ENCODE results near the gene BEND5. TPM values are rescaled to one million over a fixed set of nuclear protein-coding genes. Genes with fewer than 3 reads are reported as not detected.

BEND5 gene
- total RNA-seq = 1 to 10 TPM; 6.3 to 6.7 TPM

- H3K27ac Mint-ChIP-seq = peak within 1 kb of the TSS; percentile 67
- peak; percentile 89 for ATAC-seq
- peaks cover 8% of the 10 kb centered on the region for H3K36me3 Mint-ChIP-seq (ENCODE audit: low read depth)
- POLR2A ChIA-PET = no interaction called here
- H3K27me3 Mint-ChIP-seq (ENCODE audit: low read depth) = peaks cover 8% of the 10 kb centered on the region
- peak; percentile 68 for DNase-seq
- no peaks in the 10 kb centered on the region for H3K9me3 Mint-ChIP-seq (ENCODE audit: insufficient read depth)
- H3K4me1 Mint-ChIP-seq (ENCODE audit: low read depth) = peaks cover 15% of the 10 kb centered on the region
- peak within 1 kb of the TSS; percentile 85 for H3K4me3 Mint-ChIP-seq
- CTCF ChIA-PET = interaction anchor here (1.0 to 1.7 kb wide), 2 partner anchors 14 to 79 kb away, joined by 3 to 6 read pairs; no protein-coding TSS in a partner anchor
These were observed at the start of gene BEND5 for GRCh38 chr1:48776393-48777218. BEND5 (minus strand) TSS chr1:48776891; CDS start chr1:48776831, 60 bp downstream.

- CTCF ChIA-PET = no interaction called here
- Mint-ChIP-seq H3K27ac (no peak overlapping the region), H3K36me3 (ENCODE audit: low read depth) (no peaks in the 10 kb centered on the region), H3K4me3 (no peak overlapping the region), H3K9me3 (ENCODE audit: insufficient read depth) (no peaks in the 10 kb centered on the region), H3K4me1 (ENCODE audit: low read depth) (no peaks in the 10 kb centered on the region), H3K27me3 (ENCODE audit: low read depth) (peaks cover 3% of the 10 kb centered on the region)
- ATAC-seq = no peak
- no peak for DNase-seq
- POLR2A ChIA-PET = no interaction called here
These were observed 46.5 kb upstream of the BEND5 start for GRCh38 chr1:48823168-48823567.

- H3K9me3 Mint-ChIP-seq (ENCODE audit: insufficient read depth) = no peaks in the 10 kb centered on the region
- H3K27me3 Mint-ChIP-seq (ENCODE audit: low read depth) = peaks cover 3% of the 10 kb centered on the region
- no peaks in the 10 kb centered on the region for H3K4me1 Mint-ChIP-seq (ENCODE audit: low read depth)
- CTCF ChIA-PET = interaction anchor here (2.2 kb wide), 1 partner anchor 143 kb away, joined by 7 read pairs; no protein-coding TSS in a partner anchor
- POLR2A ChIA-PET = no interaction called here
- no peak overlapping the region for H3K27ac Mint-ChIP-seq
- no peaks in the 10 kb centered on the region for H3K36me3 Mint-ChIP-seq (ENCODE audit: low read depth)
- ATAC-seq (no peak), DNase-seq (no peak)
- H3K4me3 Mint-ChIP-seq = no peak overlapping the region
These were observed 43.8 kb upstream of the BEND5 start for GRCh38 chr1:48820491-48820890.

GRCh38 chr1:48817505-48818114, 40.9 kb upstream of the BEND5 start:
- Mint-ChIP-seq H3K4me3 (no peak overlapping the region), H3K9me3 (ENCODE audit: insufficient read depth) (no peaks in the 10 kb centered on the region), H3K27ac (no peak overlapping the region), H3K36me3 (ENCODE audit: low read depth) (no peaks in the 10 kb centered on the region), H3K27me3 (ENCODE audit: low read depth) (peaks cover 7% of the 10 kb centered on the region), H3K4me1 (ENCODE audit: low read depth) (no peaks in the 10 kb centered on the region)
- ATAC-seq (no peak), DNase-seq (peak; percentile 23)
- POLR2A ChIA-PET = no interaction called here
- CTCF ChIA-PET = interaction anchor here (0.9 to 1.8 kb wide), 5 partner anchors 119 to 245 kb away, joined by 4 to 53 read pairs (median 6); no protein-coding TSS in a partner anchor

- H3K4me1 Mint-ChIP-seq (ENCODE audit: low read depth) = no peaks in the 10 kb centered on the region
- no peak for DNase-seq
- ChIA-PET CTCF (no interaction called here), POLR2A (no interaction called here)
- no peaks in the 10 kb centered on the region for H3K9me3 Mint-ChIP-seq (ENCODE audit: insufficient read depth)
- H3K27ac Mint-ChIP-seq = no peak overlapping the region
- ATAC-seq = no peak
- no peaks in the 10 kb centered on the region for H3K36me3 Mint-ChIP-seq (ENCODE audit: low read depth)
- peaks cover 5% of the 10 kb centered on the region for H3K27me3 Mint-ChIP-seq (ENCODE audit: low read depth)
- no peak overlapping the region for H3K4me3 Mint-ChIP-seq
These were observed 34.0 kb upstream of the BEND5 start for GRCh38 chr1:48810740-48811139.

GRCh38 chr1:48808496-48808895, 31.8 kb upstream of the BEND5 start:
- Mint-ChIP-seq H3K9me3 (ENCODE audit: insufficient read depth) (no peaks in the 10 kb centered on the region), H3K27ac (no peak overlapping the region), H3K4me1 (ENCODE audit: low read depth) (no peaks in the 10 kb centered on the region), H3K4me3 (no peak overlapping the region), H3K36me3 (ENCODE audit: low read depth) (no peaks in the 10 kb centered on the region), H3K27me3 (ENCODE audit: low read depth) (peaks cover 7% of the 10 kb centered on the region)
- DNase-seq (no peak), ATAC-seq (no peak)
- ChIA-PET POLR2A (no interaction called here), CTCF (no interaction called here)

- no peaks in the 10 kb centered on the region for H3K36me3 Mint-ChIP-seq (ENCODE audit: low read depth)
- no peaks in the 10 kb centered on the region for H3K4me1 Mint-ChIP-seq (ENCODE audit: low read depth)
- ATAC-seq (no peak), DNase-seq (no peak)
- peaks cover 4% of the 10 kb centered on the region for H3K27me3 Mint-ChIP-seq (ENCODE audit: low read depth)
- no peaks in the 10 kb centered on the region for H3K9me3 Mint-ChIP-seq (ENCODE audit: insufficient read depth)
- ChIA-PET POLR2A (no interaction called here), CTCF (no interaction called here)
- H3K4me3 Mint-ChIP-seq = no peak overlapping the region
- H3K27ac Mint-ChIP-seq = no peak overlapping the region
These were observed 31.0 kb upstream of the BEND5 start for GRCh38 chr1:48807554-48808260.

- Mint-ChIP-seq H3K27me3 (ENCODE audit: low read depth) (peaks cover 20% of the 10 kb centered on the region), H3K4me3 (no peak overlapping the region), H3K27ac (no peak overlapping the region), H3K4me1 (ENCODE audit: low read depth) (no peaks in the 10 kb centered on the region), H3K9me3 (ENCODE audit: insufficient read depth) (no peaks in the 10 kb centered on the region), H3K36me3 (ENCODE audit: low read depth) (no peaks in the 10 kb centered on the region)
- CTCF ChIA-PET = no interaction called here
- DNase-seq (no peak), ATAC-seq (no peak)
- POLR2A ChIA-PET = no interaction called here
These were observed 26.8 kb upstream of the BEND5 start for GRCh38 chr1:48803474-48803873.

GRCh38 chr1:48794816-48795215, 18.1 kb upstream of the BEND5 start:
- H3K36me3 Mint-ChIP-seq (ENCODE audit: low read depth) = no peaks in the 10 kb centered on the region
- no peak overlapping the region for H3K27ac Mint-ChIP-seq
- ChIA-PET POLR2A (no interaction called here), CTCF (no interaction called here)
- H3K27me3 Mint-ChIP-seq (ENCODE audit: low read depth) = peaks cover 17% of the 10 kb centered on the region
- DNase-seq (no peak), ATAC-seq (no peak)
- peaks cover 3% of the 10 kb centered on the region for H3K4me1 Mint-ChIP-seq (ENCODE audit: low read depth)
- H3K9me3 Mint-ChIP-seq (ENCODE audit: insufficient read depth) = no peaks in the 10 kb centered on the region
- no peak overlapping the region for H3K4me3 Mint-ChIP-seq

GRCh38 chr1:48793863-48794262, 17.2 kb upstream of the BEND5 start:
- no peaks in the 10 kb centered on the region for H3K9me3 Mint-ChIP-seq (ENCODE audit: insufficient read depth)
- peaks cover 5% of the 10 kb centered on the region for H3K4me1 Mint-ChIP-seq (ENCODE audit: low read depth)
- no peak overlapping the region for H3K4me3 Mint-ChIP-seq
- H3K27me3 Mint-ChIP-seq (ENCODE audit: low read depth) = peaks cover 9% of the 10 kb centered on the region
- ATAC-seq = no peak
- no peaks in the 10 kb centered on the region for H3K36me3 Mint-ChIP-seq (ENCODE audit: low read depth)
- CTCF ChIA-PET = no interaction called here
- no peak for DNase-seq
- POLR2A ChIA-PET = no interaction called here
- H3K27ac Mint-ChIP-seq = no peak overlapping the region

GRCh38 chr1:48792961-48793360, 16.3 kb upstream of the BEND5 start:
- H3K36me3 Mint-ChIP-seq (ENCODE audit: low read depth) = no peaks in the 10 kb centered on the region
- peaks cover 2% of the 10 kb centered on the region for H3K27me3 Mint-ChIP-seq (ENCODE audit: low read depth)
- H3K27ac Mint-ChIP-seq = no peak overlapping the region
- peaks cover 5% of the 10 kb centered on the region for H3K4me1 Mint-ChIP-seq (ENCODE audit: low read depth)
- POLR2A ChIA-PET = no interaction called here
- ATAC-seq = no peak
- CTCF ChIA-PET = no interaction called here
- H3K9me3 Mint-ChIP-seq (ENCODE audit: insufficient read depth) = no peaks in the 10 kb centered on the region
- DNase-seq = no peak
- H3K4me3 Mint-ChIP-seq = no peak overlapping the region

- Mint-ChIP-seq H3K4me1 (ENCODE audit: low read depth) (peaks cover 5% of the 10 kb centered on the region), H3K36me3 (ENCODE audit: low read depth) (no peaks in the 10 kb centered on the region), H3K4me3 (no peak overlapping the region), H3K27me3 (ENCODE audit: low read depth) (no peaks in the 10 kb centered on the region), H3K27ac (no peak overlapping the region), H3K9me3 (ENCODE audit: insufficient read depth) (no peaks in the 10 kb centered on the region)
- no peak for DNase-seq
- ATAC-seq = no peak
- ChIA-PET POLR2A (interaction anchor here (0.7 kb wide), 1 partner anchor 47 kb away, joined by 3 read pairs; no protein-coding TSS in a partner anchor), CTCF (interaction anchor here (1.4 kb wide), 2 partner anchors 14 to 113 kb away, joined by 3 read pairs; partner anchors contain the start of gene BEND5)
These were observed 13.7 kb upstream of the BEND5 start for GRCh38 chr1:48790397-48790796.

All from activated CD8-positive, alpha-beta T cell treated with anti-CD3 and anti-CD28 coated beads, Interleukin-2, amount 10 ng/mL, durations not matched to agents 7 days and 5 days (primary cell).